HCT116 (cell line): ENCODE measurements around the gene COPG2.

Source experiments
- CEBPB ChIP-seq: IDR thresholded peaks from 2 replicates; pipeline ENCODE4 v1.6.1; 2012; ENCODE audit warnings: low read depth
- EZH2 ChIP-seq: fragments of 200-600 bp; sonication (generic); IDR thresholded peaks from 2 replicates; pipeline ENCODE4 v1.6.1; 2017; ENCODE audit warnings: antibody characterized with exemption, mixed run types
- POLR2A ChIP-seq: IDR thresholded peaks from 2 replicates; pipeline ENCODE4 v1.7.0; 2011; ENCODE audit warnings: borderline replicate concordance; ENCODE audit not compliant: insufficient read depth, insufficient read length; ENCODE audit errors: extremely low read depth
- POLR2AphosphoS5 ChIP-seq: IDR thresholded peaks from 2 replicates; pipeline ENCODE4 v1.6.1; 2011; ENCODE audit warnings: mild to moderate bottlenecking, low read depth, low read length, moderate library complexity
- RAD21 ChIP-seq: IDR thresholded peaks from 2 replicates; pipeline ENCODE4 v1.6.1; 2012; ENCODE audit warnings: low read depth, mild to moderate bottlenecking
- YY1 ChIP-seq: IDR thresholded peaks from 2 replicates; pipeline ENCODE4 v1.6.1; 2011; ENCODE audit warnings: low read length, low read depth, moderate library complexity, mild to moderate bottlenecking; ENCODE audit not compliant: insufficient replicate concordance; ENCODE audit errors: extremely low read depth
- TF ChIP-seq, protein P1 (sequence below): IDR thresholded peaks from 2 replicates; pipeline ENCODE4 v1.6.1; 2012; ENCODE audit warnings: low read depth
- TF ChIP-seq, protein P2 (sequence below): IDR thresholded peaks from 2 replicates; pipeline ENCODE4 v1.6.1; 2012
- TF ChIP-seq, protein P3 (sequence below), 3 experiments: fragments of 200-600 bp in 1 of 3; sonication (generic) in 1 of 3; IDR thresholded peaks in 2 of 3; conservative IDR thresholded peaks in 1 of 3; 2 replicates each; pipeline ENCODE4 v1.5.1; 2012 to 2017; ENCODE audit warnings: low read depth in 2 of 3, low read length in 2 of 3, antibody characterized with exemption in 1 of 3, borderline replicate concordance in 1 of 3, control low read depth in 1 of 3, mild to moderate bottlenecking in 1 of 3, mixed read lengths in 1 of 3, mixed run types in 1 of 3, moderate library complexity in 1 of 3; ENCODE audit not compliant: insufficient read depth in 1 of 3
- TF ChIP-seq, protein P4 (sequence below): IDR thresholded peaks from 2 replicates; pipeline ENCODE4 v1.6.1; 2012

DNA sequence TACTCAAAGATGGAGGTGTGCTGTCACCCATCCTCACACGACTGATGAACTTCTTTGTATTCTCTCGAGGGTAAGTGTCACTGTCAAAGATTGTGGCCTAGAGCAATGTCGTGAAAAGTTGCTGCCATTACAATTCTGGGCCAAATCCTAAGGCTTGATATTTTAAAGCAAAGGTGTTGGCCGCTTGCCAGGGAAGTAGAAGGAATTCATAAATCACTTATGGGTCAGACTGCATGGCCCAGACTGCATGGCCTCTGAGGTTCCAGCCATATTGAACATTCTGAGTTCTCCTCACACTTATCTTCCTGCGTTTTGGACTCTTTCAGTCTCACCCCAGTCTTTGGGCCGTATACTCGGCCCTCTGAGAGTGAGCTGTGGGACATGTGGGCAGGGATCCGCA lies 168.1 kb downstream of the COPG2 start:
- TF ChIP-seq, protein P1, sequence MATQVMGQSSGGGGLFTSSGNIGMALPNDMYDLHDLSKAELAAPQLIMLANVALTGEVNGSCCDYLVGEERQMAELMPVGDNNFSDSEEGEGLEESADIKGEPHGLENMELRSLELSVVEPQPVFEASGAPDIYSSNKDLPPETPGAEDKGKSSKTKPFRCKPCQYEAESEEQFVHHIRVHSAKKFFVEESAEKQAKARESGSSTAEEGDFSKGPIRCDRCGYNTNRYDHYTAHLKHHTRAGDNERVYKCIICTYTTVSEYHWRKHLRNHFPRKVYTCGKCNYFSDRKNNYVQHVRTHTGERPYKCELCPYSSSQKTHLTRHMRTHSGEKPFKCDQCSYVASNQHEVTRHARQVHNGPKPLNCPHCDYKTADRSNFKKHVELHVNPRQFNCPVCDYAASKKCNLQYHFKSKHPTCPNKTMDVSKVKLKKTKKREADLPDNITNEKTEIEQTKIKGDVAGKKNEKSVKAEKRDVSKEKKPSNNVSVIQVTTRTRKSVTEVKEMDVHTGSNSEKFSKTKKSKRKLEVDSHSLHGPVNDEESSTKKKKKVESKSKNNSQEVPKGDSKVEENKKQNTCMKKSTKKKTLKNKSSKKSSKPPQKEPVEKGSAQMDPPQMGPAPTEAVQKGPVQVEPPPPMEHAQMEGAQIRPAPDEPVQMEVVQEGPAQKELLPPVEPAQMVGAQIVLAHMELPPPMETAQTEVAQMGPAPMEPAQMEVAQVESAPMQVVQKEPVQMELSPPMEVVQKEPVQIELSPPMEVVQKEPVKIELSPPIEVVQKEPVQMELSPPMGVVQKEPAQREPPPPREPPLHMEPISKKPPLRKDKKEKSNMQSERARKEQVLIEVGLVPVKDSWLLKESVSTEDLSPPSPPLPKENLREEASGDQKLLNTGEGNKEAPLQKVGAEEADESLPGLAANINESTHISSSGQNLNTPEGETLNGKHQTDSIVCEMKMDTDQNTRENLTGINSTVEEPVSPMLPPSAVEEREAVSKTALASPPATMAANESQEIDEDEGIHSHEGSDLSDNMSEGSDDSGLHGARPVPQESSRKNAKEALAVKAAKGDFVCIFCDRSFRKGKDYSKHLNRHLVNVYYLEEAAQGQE: no peak
- TF ChIP-seq, protein P2, sequence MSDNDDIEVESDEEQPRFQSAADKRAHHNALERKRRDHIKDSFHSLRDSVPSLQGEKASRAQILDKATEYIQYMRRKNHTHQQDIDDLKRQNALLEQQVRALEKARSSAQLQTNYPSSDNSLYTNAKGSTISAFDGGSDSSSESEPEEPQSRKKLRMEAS: no peak
- TF ChIP-seq POLR2A (no peak), POLR2AphosphoS5 (no peak), EZH2 (no peak), CEBPB (no peak), YY1 (no peak), RAD21 (no peak)
- TF ChIP-seq, protein P3, sequence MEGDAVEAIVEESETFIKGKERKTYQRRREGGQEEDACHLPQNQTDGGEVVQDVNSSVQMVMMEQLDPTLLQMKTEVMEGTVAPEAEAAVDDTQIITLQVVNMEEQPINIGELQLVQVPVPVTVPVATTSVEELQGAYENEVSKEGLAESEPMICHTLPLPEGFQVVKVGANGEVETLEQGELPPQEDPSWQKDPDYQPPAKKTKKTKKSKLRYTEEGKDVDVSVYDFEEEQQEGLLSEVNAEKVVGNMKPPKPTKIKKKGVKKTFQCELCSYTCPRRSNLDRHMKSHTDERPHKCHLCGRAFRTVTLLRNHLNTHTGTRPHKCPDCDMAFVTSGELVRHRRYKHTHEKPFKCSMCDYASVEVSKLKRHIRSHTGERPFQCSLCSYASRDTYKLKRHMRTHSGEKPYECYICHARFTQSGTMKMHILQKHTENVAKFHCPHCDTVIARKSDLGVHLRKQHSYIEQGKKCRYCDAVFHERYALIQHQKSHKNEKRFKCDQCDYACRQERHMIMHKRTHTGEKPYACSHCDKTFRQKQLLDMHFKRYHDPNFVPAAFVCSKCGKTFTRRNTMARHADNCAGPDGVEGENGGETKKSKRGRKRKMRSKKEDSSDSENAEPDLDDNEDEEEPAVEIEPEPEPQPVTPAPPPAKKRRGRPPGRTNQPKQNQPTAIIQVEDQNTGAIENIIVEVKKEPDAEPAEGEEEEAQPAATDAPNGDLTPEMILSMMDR (IDR thresholded peaks at IDR 0.05 in 2 of 3, conservative IDR thresholded peaks at IDR 0.05 in 1 of 3; ENCODE audit: borderline replicate concordance in 1 of 3, insufficient read depth in 1 of 3, low read depth in 2 of 3, low read length in 2 of 3): no peak
- TF ChIP-seq, protein P4, sequence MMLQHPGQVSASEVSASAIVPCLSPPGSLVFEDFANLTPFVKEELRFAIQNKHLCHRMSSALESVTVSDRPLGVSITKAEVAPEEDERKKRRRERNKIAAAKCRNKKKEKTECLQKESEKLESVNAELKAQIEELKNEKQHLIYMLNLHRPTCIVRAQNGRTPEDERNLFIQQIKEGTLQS: no peak
